ENCODE data around the gene LHX6. TPM values are rescaled to one million over a fixed set of nuclear protein-coding genes. Genes with fewer than 3 reads are reported as not detected.

The LHX6 gene
- total and polyA plus RNA-seq, 2 experiments from 2014 or later = 1.0 to 1.2 TPM

GRCh38 chr9:122218071-122218934 is 10.5 kb downstream of the LHX6 start:
- no peak for TF ChIP-seq ZNF462 (CRISPR knock-in tag; IDR thresholded peaks at IDR 0.05)
- TF ChIP-seq EZH2 (IDR thresholded peaks at IDR 0.05; ENCODE audit: low read depth, unreplicated experiment) = peak; percentile 73
- peak overlapping the region; percentile 85 for H3K4me2 ChIP-seq
- H3K27me3 Mint-ChIP-seq (ENCODE audit: insufficient read depth, low read depth, poor library complexity) = peaks cover 99% of the 10 kb centered on the region

GRCh38 chr9:122217640-122218039 is 11.1 kb downstream of the LHX6 start:
- no peak for ATAC-seq
- H3K9me3 Mint-ChIP-seq = peaks cover 7% of the 10 kb centered on the region

More at GRCh38 chr9:122218071-122218934, 10.5 kb downstream of the LHX6 start:
- ATAC-seq (no peak), DNase-seq (ENCODE audit: low spot score) (peak; percentile 42)
- Mint-ChIP-seq H3K27ac (no peak overlapping the region), H3K4me1 (peaks cover 53% of the 10 kb centered on the region), H3K9me3 (peaks cover 7% of the 10 kb centered on the region), H3K36me3 (ENCODE audit: low read depth) (no peaks in the 10 kb centered on the region; the same call in 2 of the 3 replicates), H3K4me3 (peak overlapping the region; percentile 71)
- Histone ChIP-seq H2AFZ (peak overlapping the region; percentile 97; the same call in 1 of the 2 replicates), H3K4me1 (ENCODE audit: insufficient read depth) (peaks cover 45% of the 10 kb centered on the region), H4K20me1 (replicated peaks; ENCODE audit: insufficient read depth) (peaks cover 8% of the 10 kb centered on the region; the same call in 1 of the 2 replicates), H3K9me2 (ENCODE audit: insufficient read depth) (peaks cover 3% of the 10 kb centered on the region; the same call in 1 of the 2 replicates), H3K27me3 (ENCODE audit: insufficient read depth) (peaks cover 97% of the 10 kb centered on the region), H3K4me3 (peak overlapping the region; percentile 63), H3F3A (replicated peaks; ENCODE audit: low read depth) (peaks cover 15% of the 10 kb centered on the region), H3K36me3 (ENCODE audit: insufficient read depth) (no peaks in the 10 kb centered on the region), H3K79me2 (replicated peaks; ENCODE audit: insufficient read depth) (no peaks in the 10 kb centered on the region), H3K27ac (ENCODE audit: low read depth) (no peak overlapping the region)

More at GRCh38 chr9:122217640-122218039, 11.1 kb downstream of the LHX6 start:
- H3K4me3 Mint-ChIP-seq = no peak overlapping the region
- Histone ChIP-seq H3K36me3 (ENCODE audit: insufficient read depth) (no peaks in the 10 kb centered on the region), H3K9me2 (ENCODE audit: insufficient read depth) (peaks cover 3% of the 10 kb centered on the region; the same call in 1 of the 2 replicates), H3K4me3 (peak overlapping the region; percentile 54; the same call in 1 of the 2 replicates), H3K4me2 (peak overlapping the region; percentile 84), H3K27ac (ENCODE audit: low read depth) (no peak overlapping the region), H3F3A (replicated peaks; ENCODE audit: low read depth) (peaks cover 21% of the 10 kb centered on the region), H3K79me2 (replicated peaks; ENCODE audit: insufficient read depth) (no peaks in the 10 kb centered on the region), H4K20me1 (replicated peaks; ENCODE audit: insufficient read depth) (peaks cover 5% of the 10 kb centered on the region; the same call in 1 of the 2 replicates), H3K27me3 (ENCODE audit: insufficient read depth) (peaks cover 97% of the 10 kb centered on the region), H3K4me1 (ENCODE audit: insufficient read depth) (peaks cover 49% of the 10 kb centered on the region), H2AFZ (no peak overlapping the region)
- H3K36me3 Mint-ChIP-seq (ENCODE audit: low read depth) = no peaks in the 10 kb centered on the region; the same call in 2 of the 3 replicates
- TF ChIP-seq POLR2AphosphoS5 (IDR thresholded peaks at IDR 0.05; ENCODE audit: low read depth) (no peak), EZH2 (IDR thresholded peaks at IDR 0.05; ENCODE audit: low read depth, unreplicated experiment) (peak; percentile 75)
- DNase-seq (ENCODE audit: low spot score) = no peak
- peaks cover 51% of the 10 kb centered on the region for H3K4me1 Mint-ChIP-seq
- peaks cover 99% of the 10 kb centered on the region for H3K27me3 Mint-ChIP-seq (ENCODE audit: insufficient read depth, low read depth, poor library complexity)
- no peak overlapping the region for H3K27ac Mint-ChIP-seq

Data from GM23338 (cell line).